CD4-positive, CD25-positive, alpha-beta regulatory T cell (primary cell): Measurements from ENCODE around the gene LYRM4. TPM values are rescaled to one million over a fixed set of nuclear protein-coding genes. Genes with fewer than 3 reads are reported as not detected.

ENCODE experiments used
- ATAC-seq, 2 donors: fragments of 150-1000 bp; cut with Tn5 transposase; one replicate each; pipeline ENCODE4 v1.10.0; 2021; ENCODE audit warnings: low read depth in 2 of 2, moderate number of reproducible peaks in 2 of 2, moderate library complexity in 1 of 2
- DNase-seq, 3 donors: peaks; one replicate each; pipeline versions ENCODE4 v3.0.0 to v3.0.0-alpha.2; 2012 to 2022; ENCODE audit warnings: mixed read lengths in 1 of 3
- H3K27ac ChIP-seq: one replicate; pipeline ENCODE4 v1.7.0; 2013; ENCODE audit warnings: mild to moderate bottlenecking, low read length; ENCODE audit not compliant: insufficient read depth, poor library complexity, severe bottlenecking
- H3K27me3 ChIP-seq: one replicate; pipeline ENCODE4 v1.7.0; 2013; ENCODE audit warnings: low read length; ENCODE audit not compliant: control insufficient read depth, insufficient read depth
- H3K36me3 ChIP-seq: one replicate; pipeline ENCODE4 v1.7.0; 2013; ENCODE audit warnings: mild to moderate bottlenecking, low read length, moderate library complexity; ENCODE audit not compliant: control insufficient read depth, insufficient read depth
- H3K4me1 ChIP-seq: 2 replicates; pipeline ENCODE4 v1.7.0; 2013; ENCODE audit warnings: mild to moderate bottlenecking, low read length; ENCODE audit not compliant: insufficient read depth, control insufficient read depth, poor library complexity, severe bottlenecking
- H3K4me3 ChIP-seq: one replicate; pipeline ENCODE4 v1.7.0; 2013; ENCODE audit warnings: low read depth, mild to moderate bottlenecking, low read length, moderate library complexity
- H3K9me3 ChIP-seq, 2 experiments: 1 replicate in 1 of 2; 2 replicates in 1 of 2; pipeline ENCODE4 v1.7.0; 2013; ENCODE audit warnings: low read length in 2 of 2, mild to moderate bottlenecking in 1 of 2, moderate library complexity in 1 of 2; ENCODE audit not compliant: control insufficient read depth in 2 of 2
- H3K27ac Mint-ChIP-seq, 3 donors: one replicate each; pipeline ENCODE4 v1.8.0; 2020 to 2022; ENCODE audit warnings: mild to moderate bottlenecking in 3 of 3, mixed read lengths in 3 of 3, moderate library complexity in 2 of 3
- H3K27me3 Mint-ChIP-seq: one replicate; pipeline ENCODE4 v1.8.0; 2022; ENCODE audit warnings: mild to moderate bottlenecking, mixed read lengths
- H3K36me3 Mint-ChIP-seq: one replicate; pipeline ENCODE4 v1.8.0; 2020; ENCODE audit warnings: mixed read lengths
- H3K4me1 Mint-ChIP-seq, 4 donors: one replicate each; pipeline ENCODE4 v1.8.0; 2020 to 2022; ENCODE audit warnings: mixed read lengths in 4 of 4, mild to moderate bottlenecking in 1 of 4
- H3K4me3 Mint-ChIP-seq, 4 donors: one replicate each; pipeline ENCODE4 v1.8.0; 2020 to 2022; ENCODE audit warnings: mild to moderate bottlenecking in 4 of 4, mixed read lengths in 4 of 4, moderate library complexity in 3 of 4
- H3K9me3 Mint-ChIP-seq, 7 donors: one replicate each; pipeline ENCODE4 v1.8.0; 2020 to 2022; ENCODE audit warnings: mixed read lengths in 7 of 7, mild to moderate bottlenecking in 3 of 7, moderate library complexity in 2 of 7
- polyA plus RNA-seq, 4 donors: library from polyadenylated mRNA; unstranded; fragments of 300-500 nt; fragmentation: Illumina TruSeq; gene quantifications; one replicate each; pipeline ENCODE4 v1.2.3, GENCODE V29; 2021
- total RNA-seq: library from RNA; stranded (reverse); gene quantifications from one replicate; pipeline ENCODE4 v1.2.3, GENCODE V29; 2022

The LYRM4 gene
- total and polyA plus RNA-seq, 5 donors from 2014 or later: 14.9 to 38.8 (median 27.1) TPM

DNA sequence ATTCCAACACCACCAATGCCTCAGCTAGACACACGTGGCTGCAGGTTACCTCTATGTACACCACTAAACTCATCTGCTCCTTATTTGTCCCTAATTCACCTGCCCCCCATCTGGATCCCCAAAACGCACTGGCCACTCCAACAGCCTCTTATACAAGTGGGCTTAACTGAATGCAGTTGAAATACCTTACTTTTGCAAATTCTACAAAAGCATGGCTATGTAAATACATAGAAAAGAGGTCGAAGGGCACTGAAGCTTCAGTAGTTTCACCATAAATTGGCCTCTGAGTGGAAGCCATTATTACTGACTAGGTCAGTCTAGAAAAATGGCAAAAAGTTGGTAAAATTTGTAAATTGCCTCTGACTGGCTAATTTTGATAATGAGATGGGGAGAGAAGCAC is 186.8 kb downstream of the LYRM4 start:
- no peak overlapping the region for H3K4me3 ChIP-seq
- no peaks in the 10 kb centered on the region for H3K9me3 ChIP-seq
- ATAC-seq (no peak), DNase-seq (no peak)
- peaks cover 0 to 10% (median 4%) of the 10 kb centered on the region in 4 donors for H3K4me1 Mint-ChIP-seq
- peaks cover 18% of the 10 kb centered on the region for H3K27me3 Mint-ChIP-seq
- no peaks in the 10 kb centered on the region for H3K36me3 Mint-ChIP-seq
- no peak overlapping the region for H3K27ac Mint-ChIP-seq
- H3K36me3 ChIP-seq: no peaks in the 10 kb centered on the region
- H3K9me3 Mint-ChIP-seq: peaks cover 0 to 3% (median 0%) of the 10 kb centered on the region in 7 donors
- peaks cover 6% of the 10 kb centered on the region for H3K27me3 ChIP-seq
- H3K4me1 ChIP-seq: no peaks in the 10 kb centered on the region
- H3K4me3 Mint-ChIP-seq: no peak overlapping the region
- no peak overlapping the region for H3K27ac ChIP-seq

DNA sequence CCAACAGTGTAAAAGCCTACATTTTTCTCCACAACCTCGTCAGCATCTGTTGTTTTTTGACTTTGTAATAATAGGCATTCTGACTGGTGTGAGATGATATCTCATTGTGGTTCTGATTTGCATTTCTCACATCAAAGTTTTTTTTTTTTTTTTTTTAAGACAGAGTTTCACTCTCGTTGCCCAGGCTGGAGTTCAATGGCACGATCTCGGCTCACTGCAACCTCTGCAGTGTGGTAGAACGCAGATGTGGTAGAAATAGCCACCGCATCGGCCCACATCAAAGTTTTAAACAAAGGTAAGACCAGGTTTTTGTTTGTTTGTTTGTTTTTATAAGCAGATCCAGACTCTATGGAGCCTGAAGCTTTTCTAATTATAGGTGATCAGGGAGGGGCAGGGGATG is 188.3 kb downstream of the LYRM4 start:
- H3K4me1 ChIP-seq: no peaks in the 10 kb centered on the region
- H3K9me3 ChIP-seq: no peaks in the 10 kb centered on the region
- no peak overlapping the region for H3K4me3 ChIP-seq
- no peaks in the 10 kb centered on the region for H3K36me3 ChIP-seq
- Mint-ChIP-seq H3K4me3 (no peak overlapping the region), H3K27me3 (peaks cover 18% of the 10 kb centered on the region), H3K27ac (no peak overlapping the region), H3K9me3 (peaks cover 0 to 3% (median 0%) of the 10 kb centered on the region in 7 donors), H3K36me3 (no peaks in the 10 kb centered on the region), H3K4me1 (peaks cover 0 to 10% (median 4%) of the 10 kb centered on the region in 4 donors)
- peaks cover 6% of the 10 kb centered on the region for H3K27me3 ChIP-seq
- peak in 1 of 3 donors; percentile 35 for DNase-seq
- no peak overlapping the region for H3K27ac ChIP-seq
- no peak for ATAC-seq

DNA sequence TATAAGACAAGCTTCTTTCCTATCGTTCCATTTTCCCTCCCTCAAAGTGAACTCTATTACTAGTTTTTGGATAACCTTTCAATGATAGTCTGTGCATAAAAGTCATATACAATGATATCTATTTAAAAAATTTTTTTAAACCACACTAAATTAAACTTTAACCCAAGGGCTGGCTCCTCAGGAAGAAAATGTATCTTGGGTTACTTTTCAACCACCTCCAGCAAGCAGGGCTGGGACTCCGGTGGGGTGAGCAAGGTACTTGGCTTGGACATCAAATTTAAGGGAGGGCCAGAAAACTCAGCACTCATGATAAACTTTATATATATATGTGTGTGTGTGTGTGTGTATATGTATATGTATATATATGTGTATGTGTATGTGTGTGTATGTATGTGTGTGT is 189.5 kb downstream of the LYRM4 start:
- Mint-ChIP-seq H3K27ac (no peak overlapping the region), H3K4me3 (no peak overlapping the region), H3K9me3 (peaks cover 0 to 5% (median 0%) of the 10 kb centered on the region in 7 donors), H3K36me3 (no peaks in the 10 kb centered on the region), H3K4me1 (peaks cover 0 to 10% (median 4%) of the 10 kb centered on the region in 4 donors), H3K27me3 (peaks cover 18% of the 10 kb centered on the region)
- no peak overlapping the region for H3K27ac ChIP-seq
- DNase-seq: no peak
- ATAC-seq: no peak
- H3K36me3 ChIP-seq: no peaks in the 10 kb centered on the region
- H3K4me3 ChIP-seq: no peak overlapping the region
- H3K9me3 ChIP-seq: no peaks in the 10 kb centered on the region
- H3K4me1 ChIP-seq: no peaks in the 10 kb centered on the region
- peaks cover 6% of the 10 kb centered on the region for H3K27me3 ChIP-seq

DNA sequence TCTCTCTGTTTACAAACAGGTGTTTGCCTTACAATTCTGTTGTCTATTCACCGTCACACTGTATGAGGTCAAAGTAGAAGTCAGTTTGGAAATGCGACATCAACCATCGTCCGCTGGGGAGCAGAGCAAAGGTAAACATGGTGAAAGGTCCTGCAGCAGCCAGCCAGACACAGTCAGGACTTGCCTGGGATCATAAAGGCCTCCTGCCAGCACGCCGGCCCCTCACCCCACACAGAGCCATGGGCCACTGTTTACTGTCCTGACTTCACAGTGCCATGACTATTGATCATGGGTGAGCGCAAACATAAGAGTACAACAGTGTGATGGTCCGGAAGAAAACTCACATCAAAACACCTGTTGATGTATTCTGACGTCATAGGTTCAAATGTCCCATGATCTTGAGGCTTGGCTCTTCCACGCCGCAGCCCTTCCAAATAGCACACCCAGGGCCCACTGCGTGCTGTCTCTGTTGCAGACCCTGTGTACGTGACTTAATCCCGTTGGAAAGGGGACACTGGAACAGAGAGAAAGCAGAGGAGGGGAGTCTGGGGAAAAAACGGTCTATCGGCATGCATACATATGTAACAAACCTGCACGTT is 192.5 kb downstream of the LYRM4 start:
- Mint-ChIP-seq H3K4me3 (no peak overlapping the region), H3K27ac (no peak overlapping the region), H3K36me3 (no peaks in the 10 kb centered on the region), H3K27me3 (peaks cover 16% of the 10 kb centered on the region), H3K4me1 (peaks cover 0 to 10% (median 4%) of the 10 kb centered on the region in 4 donors), H3K9me3 (peaks cover 0 to 5% (median 0%) of the 10 kb centered on the region in 7 donors)
- H3K4me1 ChIP-seq: no peaks in the 10 kb centered on the region
- no peak overlapping the region for H3K27ac ChIP-seq
- DNase-seq: no peak
- no peaks in the 10 kb centered on the region for H3K36me3 ChIP-seq
- no peak overlapping the region for H3K4me3 ChIP-seq
- no peaks in the 10 kb centered on the region for H3K9me3 ChIP-seq
- H3K27me3 ChIP-seq: no peaks in the 10 kb centered on the region
- ATAC-seq: no peak

DNA sequence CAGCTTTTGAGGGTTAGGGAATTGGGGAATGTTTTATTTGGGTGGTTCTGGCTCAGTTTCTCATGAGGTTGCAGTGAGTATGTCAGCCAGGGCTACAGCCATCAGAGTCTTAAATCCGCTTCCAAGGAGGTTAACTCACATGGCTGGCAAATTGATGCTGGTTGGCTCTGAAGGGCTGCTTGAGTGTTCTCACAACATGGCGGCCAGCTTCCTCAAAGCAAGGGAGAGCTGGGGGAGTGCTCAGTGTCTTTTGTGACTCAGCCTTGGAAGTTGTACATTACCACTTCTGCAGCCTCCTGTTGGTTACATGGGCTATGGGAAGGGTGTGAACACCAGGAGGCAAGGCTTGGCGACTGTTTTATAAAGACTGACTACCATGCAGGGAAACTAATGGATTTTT is 193.4 kb downstream of the LYRM4 start:
- Mint-ChIP-seq H3K27ac (no peak overlapping the region), H3K27me3 (peaks cover 13% of the 10 kb centered on the region), H3K9me3 (peaks cover 0 to 5% (median 0%) of the 10 kb centered on the region in 7 donors), H3K36me3 (no peaks in the 10 kb centered on the region), H3K4me3 (no peak overlapping the region), H3K4me1 (peaks cover 0 to 6% (median 1%) of the 10 kb centered on the region in 4 donors)
- H3K9me3 ChIP-seq: no peaks in the 10 kb centered on the region
- no peak overlapping the region for H3K27ac ChIP-seq
- H3K4me1 ChIP-seq: no peaks in the 10 kb centered on the region
- H3K36me3 ChIP-seq: no peaks in the 10 kb centered on the region
- ATAC-seq (no peak), DNase-seq (no peak)
- no peaks in the 10 kb centered on the region for H3K27me3 ChIP-seq
- no peak overlapping the region for H3K4me3 ChIP-seq

DNA sequence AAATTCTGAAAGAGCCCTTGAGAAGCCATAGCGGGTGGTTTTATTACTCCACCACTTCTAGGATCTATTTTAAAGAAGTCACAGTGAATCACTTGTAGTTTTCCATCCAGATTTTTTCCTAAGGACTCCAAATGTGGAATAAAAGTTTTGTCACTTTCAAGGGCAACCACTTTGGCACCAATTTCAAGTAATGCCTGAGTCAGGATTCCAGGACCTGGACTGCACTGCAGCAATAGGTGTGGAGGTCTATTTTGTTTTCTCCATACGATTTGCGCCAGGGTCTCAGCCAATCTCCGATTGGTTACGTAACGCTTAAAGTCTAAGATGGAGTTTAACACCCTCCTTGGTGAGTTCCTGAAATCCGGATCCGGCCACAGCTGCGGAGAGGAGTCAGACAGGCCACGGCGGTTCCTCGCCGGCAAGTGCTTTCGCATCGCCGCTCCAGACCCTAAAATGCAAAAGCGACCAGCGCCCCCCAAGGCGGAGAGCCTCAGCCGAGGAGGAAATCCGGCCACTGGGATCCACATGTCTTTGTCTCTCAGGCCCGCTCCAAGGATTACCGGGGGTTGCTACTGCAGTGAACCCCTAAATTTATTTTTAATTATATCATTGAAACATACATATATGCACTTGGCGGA is 194.2 kb downstream of the LYRM4 start:
- Mint-ChIP-seq H3K9me3 (peaks cover 0 to 5% (median 0%) of the 10 kb centered on the region in 7 donors), H3K27ac (no peak overlapping the region), H3K27me3 (peaks cover 6% of the 10 kb centered on the region), H3K36me3 (no peaks in the 10 kb centered on the region), H3K4me1 (no peaks in the 10 kb centered on the region), H3K4me3 (no peak overlapping the region)
- H3K27me3 ChIP-seq: no peaks in the 10 kb centered on the region
- no peaks in the 10 kb centered on the region for H3K36me3 ChIP-seq
- no peak overlapping the region for H3K27ac ChIP-seq
- no peak overlapping the region for H3K4me3 ChIP-seq
- no peaks in the 10 kb centered on the region for H3K9me3 ChIP-seq
- H3K4me1 ChIP-seq: no peaks in the 10 kb centered on the region
- DNase-seq: no peak
- ATAC-seq: no peak

DNA sequence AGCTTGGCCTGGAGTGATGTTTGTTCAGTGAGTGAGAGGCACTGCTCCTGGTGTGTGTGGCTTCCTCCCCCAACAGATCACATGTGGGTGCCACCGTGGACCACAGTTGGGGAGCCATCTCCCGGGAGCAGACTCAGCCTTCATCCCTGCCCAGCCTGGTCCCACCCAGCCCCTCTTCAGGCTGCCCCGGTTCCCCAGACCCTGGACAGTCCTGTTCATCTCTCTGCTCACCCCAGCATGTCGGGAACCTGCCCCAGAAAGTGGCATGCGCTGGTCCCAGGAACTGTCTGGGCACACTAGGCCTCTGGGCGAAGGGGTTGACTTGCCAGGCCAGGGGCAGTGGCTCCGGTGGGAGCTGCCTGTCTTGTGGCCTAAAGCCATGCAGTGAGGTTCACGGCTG is 197.1 kb downstream of the LYRM4 start:
- Histone ChIP-seq H3K4me3 (no peak overlapping the region), H3K36me3 (no peaks in the 10 kb centered on the region), H3K27me3 (no peaks in the 10 kb centered on the region), H3K9me3 (no peaks in the 10 kb centered on the region), H3K4me1 (no peaks in the 10 kb centered on the region), H3K27ac (no peak overlapping the region)
- DNase-seq (no peak), ATAC-seq (no peak)
- Mint-ChIP-seq H3K4me1 (no peaks in the 10 kb centered on the region), H3K27ac (no peak overlapping the region), H3K36me3 (no peaks in the 10 kb centered on the region), H3K4me3 (no peak overlapping the region), H3K27me3 (peaks cover 5% of the 10 kb centered on the region), H3K9me3 (peaks cover 0 to 5% (median 0%) of the 10 kb centered on the region in 7 donors)

DNA sequence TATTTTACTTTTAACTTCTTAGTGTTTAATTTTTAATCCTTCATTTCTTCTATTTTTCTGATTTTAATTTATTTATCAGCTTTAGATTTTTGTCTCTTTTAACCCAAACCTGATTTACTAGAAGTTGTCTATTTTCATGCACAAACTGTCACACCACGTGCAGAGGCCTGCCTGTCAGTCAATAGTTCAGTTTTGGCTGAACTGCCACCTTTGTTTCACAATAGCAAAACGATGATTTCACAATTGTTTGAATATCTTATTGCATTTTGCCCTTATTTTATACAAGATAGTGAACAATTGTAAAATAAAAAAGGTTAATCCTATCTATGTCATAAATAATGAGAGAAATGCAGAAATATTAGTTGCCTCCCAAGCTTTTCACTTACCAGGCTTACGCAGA is 199.6 kb downstream of the LYRM4 start:
- no peak overlapping the region for H3K4me3 Mint-ChIP-seq
- no peaks in the 10 kb centered on the region for H3K4me1 ChIP-seq
- peaks cover 12% of the 10 kb centered on the region for H3K27me3 Mint-ChIP-seq

More for the DNA sequence above, 199.6 kb downstream of the LYRM4 start:
- peaks cover 0 to 4% (median 0%) of the 10 kb centered on the region in 7 donors for H3K9me3 Mint-ChIP-seq
- no peaks in the 10 kb centered on the region for H3K4me1 Mint-ChIP-seq
- no peak overlapping the region for H3K27ac ChIP-seq
- no peaks in the 10 kb centered on the region for H3K9me3 ChIP-seq
- no peaks in the 10 kb centered on the region for H3K36me3 Mint-ChIP-seq
- H3K27ac Mint-ChIP-seq: no peak overlapping the region
- no peak for DNase-seq
- no peak overlapping the region for H3K4me3 ChIP-seq
- ATAC-seq: no peak
- H3K27me3 ChIP-seq: no peaks in the 10 kb centered on the region
- H3K36me3 ChIP-seq: no peaks in the 10 kb centered on the region
